GM21367 (cell line): ENCODE measurements around the gene CAMSAP1.
"Not testable (repeated sequence)": the region's sequence is repeated elsewhere in the genome, so short reads cannot be mapped to it uniquely, and the experiment has no call there.

Source experiments
- ATAC-seq: cut with Tn5 transposase; IDR thresholded peaks from one replicate; pipeline ENCODE4 v1.9.1; 2021; ENCODE audit not compliant: unreplicated experiment

CAMSAP1 gene

GRCh38 chr9:135907431-135908092 lies at the start of gene CAMSAP1:
TSS of gene CAMSAP1 (minus strand) at chr9:135907546. CDS start at chr9:135907159, 387 bp downstream.
- ATAC-seq, result peak; percentile 65

GRCh38 chr9:135956802-135957174 lies 49.4 kb upstream of the CAMSAP1 start:
- ATAC-seq, result no peak

GRCh38 chr9:135955934-135956801 lies 48.8 kb upstream of the CAMSAP1 start:
- no peak for ATAC-seq

GRCh38 chr9:135952664-135953206 lies 45.4 kb upstream of the CAMSAP1 start:
- ATAC-seq, result no peak

- no peak for ATAC-seq
Observed at GRCh38 chr9:135951889-135952663, 44.7 kb upstream of the CAMSAP1 start.

GRCh38 chr9:135951310-135951709 lies 44.0 kb upstream of the CAMSAP1 start:
- ATAC-seq, result not testable (repeated sequence)

GRCh38 chr9:135950841-135951240 lies 43.5 kb upstream of the CAMSAP1 start:
- not testable (repeated sequence) for ATAC-seq

- ATAC-seq, result no peak
Observed at GRCh38 chr9:135950135-135950682, 42.9 kb upstream of the CAMSAP1 start.

GRCh38 chr9:135949501-135950134 lies 42.3 kb upstream of the CAMSAP1 start:
- ATAC-seq, result no peak

- ATAC-seq, result no peak
Observed at GRCh38 chr9:135948968-135949367, 41.6 kb upstream of the CAMSAP1 start.

- no peak for ATAC-seq
Observed at GRCh38 chr9:135948446-135948845, 41.1 kb upstream of the CAMSAP1 start.

GRCh38 chr9:135947582-135947981 lies 40.2 kb upstream of the CAMSAP1 start:
- ATAC-seq, result no peak

- ATAC-seq, result not testable (repeated sequence)
Observed at GRCh38 chr9:135947105-135947504, 39.8 kb upstream of the CAMSAP1 start.

- ATAC-seq, result no peak
Observed at GRCh38 chr9:135946392-135946994, 39.1 kb upstream of the CAMSAP1 start.

- ATAC-seq, result no peak
Observed at GRCh38 chr9:135945969-135946368, 38.6 kb upstream of the CAMSAP1 start.

- ATAC-seq, result no peak
Observed at GRCh38 chr9:135944444-135945252, 37.3 kb upstream of the CAMSAP1 start.

GRCh38 chr9:135943604-135944003 lies 36.3 kb upstream of the CAMSAP1 start:
- ATAC-seq, result not testable (repeated sequence)

GRCh38 chr9:135941288-135941995 lies 34.1 kb upstream of the CAMSAP1 start:
- no peak for ATAC-seq
